Cardiac septum (tissue), 1 donor: ENCODE measurements around the gene IZUMO1R. TPM values are rescaled to one million over a fixed set of nuclear protein-coding genes. Genes with fewer than 3 reads are reported as not detected.
"Not testable (repeated sequence)": the region's sequence is repeated elsewhere in the genome, so short reads cannot be mapped to it uniquely, and the experiment has no call there.

ENCODE experiments used
- DNase-seq: peaks from one replicate; pipeline ENCODE4 v3.0.0-alpha.2; 2020; ENCODE audit warnings: low spot score
- intact Hi-C: fragments of 100-400 bp; cut with DNase I; formaldehyde crosslinking; loops from one replicate; pipeline ENCODE4 v1.14.0; 2022
- long read RNA-seq: library from polyadenylated mRNA; unstranded; transcript quantifications from one replicate; pipeline ENCODE4 v2.0.0, GENCODE V29; 2021
- total RNA-seq: library from RNA; stranded (reverse); fragmentation: NEBNext Ultra II Directional; extraction: Animal tissue kit (Norgen Biotek cat#: 25700); gene quantifications from one replicate; pipeline ENCODE4 v1.2.1, GENCODE V29; 2021
- donor health status: DM: no; HTN: no; CAD: no.

The IZUMO1R gene
- not detected for total RNA-seq
- long read RNA-seq, result 0 reads

DNA sequence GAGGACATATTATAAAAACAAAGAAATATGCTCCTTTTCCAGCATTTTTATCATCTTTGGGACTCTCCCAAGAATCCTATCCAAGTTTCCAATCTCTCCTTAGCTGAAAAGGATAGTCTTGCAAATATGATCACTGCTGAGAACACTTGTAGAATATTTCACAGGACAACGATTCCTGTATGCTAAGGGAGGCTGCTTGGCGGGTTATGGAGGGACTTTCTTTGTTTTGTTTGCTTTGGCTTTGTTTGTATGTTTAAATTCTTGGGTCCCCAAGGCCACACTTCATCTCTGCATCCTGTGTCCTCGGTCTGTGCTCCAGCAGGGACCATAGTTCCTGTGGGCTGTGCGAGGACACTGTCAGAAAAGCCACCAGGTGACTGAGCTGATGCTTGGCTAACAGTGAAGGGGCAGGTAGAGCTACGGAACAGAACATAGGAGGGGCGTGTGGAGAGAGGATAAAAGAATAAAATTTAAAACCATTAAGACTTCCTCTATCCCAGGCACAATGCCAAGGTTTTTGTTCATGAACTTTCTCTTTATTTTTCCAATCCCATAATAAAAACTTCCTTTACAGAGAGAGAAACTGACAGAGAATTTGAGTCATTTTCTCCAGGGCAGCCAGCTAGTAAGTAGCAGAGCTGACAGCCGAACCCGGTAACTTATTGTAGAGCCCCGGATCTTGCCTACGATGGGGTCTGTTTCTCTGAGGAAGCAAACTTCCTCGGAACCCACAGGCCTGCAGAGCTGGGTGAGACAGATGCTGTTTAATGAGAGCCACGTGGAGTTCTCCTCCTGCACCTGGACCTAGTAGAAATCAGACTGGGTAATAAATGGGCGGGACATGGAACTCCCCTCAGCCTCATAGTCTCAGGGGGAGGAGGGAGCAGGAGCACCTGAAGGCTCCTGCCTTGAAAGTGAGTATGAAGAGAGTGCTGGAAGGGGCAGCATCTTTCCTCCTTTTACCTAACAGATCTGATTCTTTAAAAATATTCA lies at the start of gene IZUMO1R:
Gene IZUMO1R (plus strand): TSS at position 615 of the 993 bp plus-strand sequence. CDS start 1,057 bp downstream, outside the sequence.
- no peak for DNase-seq
- intact Hi-C loops, result no loop called here

- intact Hi-C loops, result no loop called here
- DNase-seq, result no peak
Observed at GRCh38 chr11:94271885-94272372, 32.5 kb upstream of the IZUMO1R start.

- intact Hi-C loops, result no loop called here
- no peak for DNase-seq
Observed at GRCh38 chr11:94272738-94273313, 31.6 kb upstream of the IZUMO1R start.

GRCh38 chr11:94275961-94276360 lies 28.4 kb upstream of the IZUMO1R start:
- no peak for DNase-seq
- intact Hi-C loops, result no loop called here

- intact Hi-C loops, result no loop called here
- no peak for DNase-seq
Observed at GRCh38 chr11:94276943-94277342, 27.4 kb upstream of the IZUMO1R start.

- intact Hi-C loops, DNase-seq: not testable (repeated sequence)
Observed at GRCh38 chr11:94278207-94278606, 26.2 kb upstream of the IZUMO1R start.

DNA sequence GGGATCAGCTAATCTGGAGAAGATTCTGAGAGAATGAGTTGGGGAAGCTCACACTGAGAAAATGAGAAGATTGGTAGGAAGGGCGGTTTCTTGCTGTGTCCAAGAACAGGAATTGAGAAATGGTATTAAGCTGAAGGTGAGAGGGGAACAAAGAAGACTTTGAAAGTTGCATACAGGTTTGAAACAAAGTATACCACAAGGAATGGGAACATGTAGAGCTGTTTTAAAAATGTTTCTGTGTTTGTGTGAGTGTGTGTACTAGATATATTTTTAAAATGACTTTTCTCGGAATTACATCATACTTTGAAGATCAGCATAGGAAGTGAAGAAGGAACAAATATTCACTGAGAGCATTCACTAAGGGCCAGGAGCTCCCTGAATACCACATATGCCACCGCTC lies 24.4 kb upstream of the IZUMO1R start:
- no peak for DNase-seq
- intact Hi-C loops, result no loop called here

DNA sequence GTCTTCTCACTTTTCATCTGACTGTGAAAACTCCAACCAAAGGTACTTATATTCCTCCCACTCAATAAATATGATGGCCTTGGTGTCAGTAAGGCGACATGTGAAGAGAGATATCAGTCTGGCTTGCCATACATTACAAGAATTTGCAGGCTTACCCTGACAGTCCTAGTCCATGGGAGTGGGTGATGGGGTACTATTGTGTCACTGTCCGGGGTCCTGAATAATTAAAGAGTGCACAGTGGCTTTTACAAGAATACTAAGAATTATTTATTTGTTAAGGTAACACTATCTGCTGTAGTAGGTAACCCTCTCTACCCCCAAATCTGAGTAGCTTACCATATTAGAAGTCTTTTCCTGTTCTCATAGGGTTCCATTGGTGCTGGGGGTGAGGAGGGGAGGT lies 23.1 kb upstream of the IZUMO1R start:
- intact Hi-C loops, result no loop called here
- no peak for DNase-seq

DNA sequence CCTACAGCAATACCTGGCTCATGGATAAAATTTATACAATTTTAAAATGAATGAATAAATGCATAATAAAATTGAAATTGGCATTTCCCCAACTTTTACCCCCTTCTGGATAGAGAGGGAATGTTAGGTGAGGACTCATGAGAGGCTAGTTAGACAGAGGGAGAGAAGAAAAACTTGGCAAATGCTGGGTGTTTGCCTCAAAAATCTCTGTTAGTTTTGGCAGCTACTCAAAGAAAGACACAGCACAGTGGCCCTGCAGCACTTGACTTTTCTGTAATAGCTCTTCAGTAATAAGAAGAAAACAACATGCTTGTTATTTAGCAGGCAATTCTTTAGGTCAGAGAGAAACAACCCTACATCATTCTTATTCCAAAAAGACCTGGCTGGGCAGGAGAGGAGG lies 20.7 kb upstream of the IZUMO1R start:
- intact Hi-C loops, result no loop called here
- no peak for DNase-seq

- no peak for DNase-seq
- intact Hi-C loops, result no loop called here
Observed at GRCh38 chr11:94295534-94295933, 8.8 kb upstream of the IZUMO1R start.

DNA sequence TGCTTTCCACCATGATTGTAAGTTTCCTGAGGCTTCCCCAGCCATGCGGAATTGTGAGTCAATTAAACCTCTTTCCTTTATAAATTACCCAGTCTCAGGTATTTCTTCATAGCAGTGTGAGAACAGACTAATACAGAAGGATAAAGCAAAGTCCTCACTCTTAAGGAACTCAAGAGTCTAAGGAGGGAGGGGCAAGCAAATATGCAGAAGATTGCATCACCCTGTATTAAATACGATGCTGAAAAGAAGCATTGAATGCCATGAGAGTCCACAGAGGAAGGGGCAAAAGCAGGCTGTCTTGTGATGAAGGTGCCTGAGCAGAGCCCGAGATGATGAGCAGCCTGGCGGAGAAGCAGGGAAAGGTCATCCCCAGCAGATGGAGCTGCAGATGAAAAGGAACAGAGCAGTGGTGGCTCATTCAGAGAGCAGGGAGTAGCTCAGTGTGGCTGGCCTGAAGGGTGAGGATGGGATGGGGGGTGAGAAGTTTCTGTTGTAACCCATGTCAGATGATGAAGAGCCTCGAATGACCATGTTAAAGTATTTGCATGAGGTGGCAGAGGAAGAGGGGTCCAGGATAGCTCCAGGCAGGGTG lies 6.3 kb upstream of the IZUMO1R start:
- intact Hi-C loops, result no loop called here

GRCh38 chr11:94302776-94303175 lies 1.6 kb upstream of the IZUMO1R start:
- intact Hi-C loops, result no loop called here
- no peak for DNase-seq

More for the DNA sequence above, 6.3 kb upstream of the IZUMO1R start:
- no peak for DNase-seq

- intact Hi-C loops, result no loop called here
- DNase-seq, result no peak
Observed at GRCh38 chr11:94305146-94305545, 766 bp downstream of the IZUMO1R start.

DNA sequence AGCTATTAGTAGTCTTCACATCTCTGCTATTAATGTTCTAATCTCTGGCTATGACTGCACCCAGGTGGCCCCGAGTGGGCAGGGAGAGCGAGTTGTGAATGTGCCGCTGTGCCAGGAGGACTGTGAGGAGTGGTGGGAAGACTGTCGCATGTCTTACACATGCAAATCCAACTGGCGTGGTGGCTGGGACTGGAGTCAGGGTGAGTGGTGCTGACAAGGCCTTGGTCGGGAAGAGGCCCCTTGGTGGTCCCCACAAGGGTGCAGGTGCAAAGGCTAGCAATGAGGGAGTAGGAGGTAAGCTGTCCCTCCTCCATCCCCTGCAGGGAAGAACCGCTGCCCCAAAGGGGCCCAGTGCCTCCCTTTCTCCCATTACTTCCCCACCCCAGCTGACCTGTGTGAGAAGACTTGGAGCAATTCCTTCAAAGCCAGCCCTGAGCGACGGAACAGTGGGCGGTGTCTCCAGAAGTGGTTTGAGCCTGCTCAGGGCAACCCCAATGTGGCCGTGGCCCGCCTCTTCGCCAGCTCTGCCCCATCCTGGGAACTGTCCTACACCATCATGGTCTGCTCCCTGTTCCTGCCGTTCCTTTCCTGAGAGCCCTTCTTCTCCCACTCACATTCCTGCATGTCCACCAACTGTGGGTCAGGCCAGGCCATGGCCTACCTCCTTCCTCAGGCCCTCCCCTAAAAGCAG lies 2.9 kb downstream of the IZUMO1R start:
- DNase-seq, result no peak
- intact Hi-C loops, result no loop called here

- no peak for DNase-seq
- intact Hi-C loops, result no loop called here
Observed at GRCh38 chr11:94308024-94308423, 3.6 kb downstream of the IZUMO1R start.

- DNase-seq, result no peak
- intact Hi-C loops, result no loop called here
Observed at GRCh38 chr11:94309757-94310156, 5.4 kb downstream of the IZUMO1R start.

DNA sequence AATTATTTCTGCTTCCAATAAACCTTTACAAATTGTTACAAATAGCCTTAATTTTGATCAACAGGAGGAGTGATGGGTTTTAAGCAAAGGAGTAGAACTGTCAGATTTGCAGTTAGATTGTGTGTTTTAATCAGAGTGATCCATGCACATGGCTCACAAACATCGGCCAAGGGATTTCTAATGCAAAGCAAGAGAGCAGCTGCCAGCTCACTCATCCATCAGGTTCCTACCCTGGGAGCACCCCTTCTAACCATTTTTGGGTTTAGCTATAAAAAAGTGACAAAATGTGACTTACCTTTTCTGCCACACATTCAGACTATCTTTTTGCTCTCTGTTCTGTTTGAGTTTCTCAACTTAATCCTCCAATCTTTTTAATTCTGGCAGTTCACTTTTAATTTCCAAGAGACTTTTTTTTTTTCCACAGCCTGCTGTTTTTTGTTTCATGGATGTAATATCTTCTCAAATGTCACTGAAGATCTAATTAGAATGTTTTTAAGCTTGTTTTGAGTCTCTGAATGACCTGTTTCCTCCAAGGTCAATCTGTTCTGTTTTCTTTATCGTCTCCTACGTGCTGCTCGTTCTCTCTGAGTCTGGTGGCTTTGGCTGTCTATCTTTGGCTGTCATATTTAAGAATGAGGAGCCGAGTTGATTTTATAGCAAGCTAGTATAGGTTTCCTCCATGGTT lies 6.0 kb downstream of the IZUMO1R start:
- no peak for DNase-seq
- intact Hi-C loops, result no loop called here

DNA sequence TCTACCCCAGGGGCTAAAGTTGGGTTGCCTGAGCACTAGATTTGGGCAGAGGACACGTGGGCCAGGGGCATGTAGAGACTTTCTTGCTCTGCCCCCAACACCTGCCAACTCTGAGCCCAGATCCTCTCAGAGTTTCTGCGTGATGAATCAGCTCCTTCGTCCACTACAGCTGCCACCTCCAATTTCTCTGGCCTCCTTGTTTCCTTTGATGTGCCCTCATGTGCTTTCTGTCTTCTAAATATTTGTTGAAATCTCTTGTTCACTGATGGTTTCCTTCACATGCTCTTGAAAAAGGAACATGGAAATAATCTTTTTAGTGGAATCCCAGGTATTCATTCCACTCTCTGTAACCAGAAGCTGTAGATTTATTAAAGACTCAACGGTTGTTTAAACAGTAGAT lies 8.0 kb downstream of the IZUMO1R start:
- intact Hi-C loops, result no loop called here

GRCh38 chr11:94314064-94314463 lies 9.7 kb downstream of the IZUMO1R start:
- intact Hi-C loops, result no loop called here
- no peak for DNase-seq

More for the DNA sequence above, 8.0 kb downstream of the IZUMO1R start:
- DNase-seq, result no peak
